HG02840 (cell line): Measurements from ENCODE around the gene VMAC.

Source experiments
- ATAC-seq: cut with Tn5 transposase; IDR thresholded peaks from one replicate; pipeline ENCODE4 v1.9.1; 2021; ENCODE audit warnings: mild to moderate bottlenecking, moderate library complexity, moderate number of reproducible peaks; ENCODE audit not compliant: unreplicated experiment, low FRiP score

Gene VMAC

DNA sequence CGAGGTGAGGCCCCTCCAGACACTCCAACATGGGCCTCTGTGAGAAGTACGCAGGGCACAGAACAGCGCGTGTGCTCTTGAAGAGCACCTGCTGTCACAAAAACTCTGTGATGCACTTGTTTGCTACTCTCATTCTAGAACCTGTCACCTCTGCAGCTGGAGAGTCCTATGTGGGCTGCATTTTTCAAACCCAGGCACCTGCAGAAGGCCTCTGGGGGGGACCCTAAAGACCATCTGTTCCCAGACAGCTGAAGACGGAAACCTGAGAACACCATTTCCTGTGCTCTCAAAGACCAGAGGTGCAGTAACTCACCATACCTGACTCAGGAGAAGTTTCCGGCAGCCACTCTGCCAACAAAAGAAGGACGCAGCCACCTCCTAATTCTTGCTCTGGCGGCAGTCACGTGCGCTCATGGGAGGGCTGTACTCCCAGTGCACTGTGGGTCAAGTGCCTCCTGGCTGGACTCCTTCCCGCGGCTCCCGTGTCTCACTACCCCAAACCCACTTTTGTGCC lies 45.2 kb downstream of the VMAC start:
- no peak for ATAC-seq

- ATAC-seq: no peak
Observed at GRCh38 chr19:5950741-5951140, 46.1 kb downstream of the VMAC start.

DNA sequence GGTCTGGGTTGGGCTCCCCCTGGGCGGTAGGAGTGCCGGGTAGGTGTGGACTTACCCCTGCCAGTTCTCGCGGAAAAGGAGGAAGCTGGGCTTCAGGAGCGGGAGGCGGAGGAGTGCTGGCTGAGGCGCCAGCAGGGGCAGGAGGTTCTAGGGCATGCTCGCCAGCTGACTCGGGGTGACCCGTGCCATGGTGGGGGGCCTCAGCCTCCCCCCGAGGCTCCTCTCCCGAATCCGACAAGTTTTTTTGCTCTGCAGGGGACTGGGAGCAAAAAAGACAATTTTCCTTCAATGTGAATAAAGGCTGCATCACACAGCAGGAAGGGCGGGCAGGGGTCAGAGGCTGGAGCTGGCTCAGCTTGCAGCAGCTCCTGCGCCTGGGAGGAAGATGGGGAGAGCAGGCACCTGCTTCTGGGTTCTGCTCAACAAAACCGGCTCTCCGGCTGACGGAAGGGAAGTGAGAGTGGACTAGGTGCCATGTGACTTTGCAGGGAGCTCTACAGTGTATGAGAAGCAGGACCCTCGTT lies 46.7 kb downstream of the VMAC start:
- no peak for ATAC-seq

DNA sequence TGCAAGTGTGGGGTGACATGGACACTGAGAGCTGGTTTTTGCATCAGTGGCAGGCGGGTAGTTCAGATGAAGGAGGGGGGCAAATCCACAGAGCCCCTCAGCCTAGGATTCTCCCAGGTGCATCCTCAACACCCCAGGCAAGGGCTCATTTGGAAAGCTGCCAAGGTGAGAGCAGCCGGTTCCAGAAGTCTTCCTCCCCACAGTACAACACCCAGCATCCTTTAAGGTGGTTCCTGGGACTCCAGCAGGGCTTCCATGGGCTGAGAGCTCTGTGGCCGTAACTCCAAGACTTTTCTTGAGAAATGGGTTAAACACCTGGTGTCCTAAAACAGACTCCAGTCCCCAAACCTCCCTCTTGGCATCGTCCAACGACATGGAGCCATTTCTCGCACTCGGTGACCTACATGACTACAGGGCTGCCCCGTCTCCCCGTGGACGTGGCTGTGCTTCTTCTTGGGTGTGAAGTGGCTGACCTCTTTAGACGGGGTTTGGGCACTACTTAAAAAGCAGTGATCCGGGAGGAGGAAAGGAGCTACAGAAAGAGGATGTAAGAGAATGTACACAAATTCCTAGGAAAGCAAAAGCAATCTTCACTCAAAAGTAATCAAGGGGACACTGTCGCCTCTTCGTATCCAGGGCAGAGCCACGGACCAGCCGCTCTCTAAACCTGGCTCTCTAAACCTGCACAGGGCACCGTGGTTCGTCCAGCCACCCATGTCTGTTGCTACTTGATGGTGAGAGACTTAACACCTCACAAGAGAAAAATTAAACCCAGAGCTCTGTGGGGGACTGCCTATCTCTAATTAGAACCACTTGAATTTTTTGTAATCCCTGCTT lies 47.7 kb downstream of the VMAC start:
- ATAC-seq: no peak

DNA sequence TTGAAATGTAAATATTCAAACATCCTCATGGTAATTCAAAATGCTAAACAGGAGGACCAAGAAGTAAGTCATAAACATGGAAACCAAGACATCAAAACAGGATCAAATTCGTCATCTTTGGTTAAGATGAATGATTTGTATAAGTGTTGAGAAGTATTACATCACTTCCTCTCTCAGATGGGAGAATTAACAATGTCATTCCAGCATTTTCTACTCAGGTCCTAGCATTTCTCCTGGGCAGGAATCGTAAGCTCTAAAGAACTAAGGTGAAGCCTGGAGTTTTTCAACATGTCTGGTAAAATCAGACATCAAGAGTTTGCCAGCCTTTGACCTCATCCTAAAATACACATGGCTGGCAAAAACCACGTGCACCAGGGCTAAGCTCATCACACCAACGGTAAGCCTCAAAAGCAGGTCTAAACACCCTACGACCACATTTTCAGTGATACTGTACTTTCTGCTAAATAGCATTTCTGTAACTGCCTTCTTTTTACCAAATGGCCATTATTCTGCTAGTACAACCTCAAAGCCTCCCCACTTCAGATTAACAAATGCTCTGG lies 48.4 kb downstream of the VMAC start:
- no peak for ATAC-seq

DNA sequence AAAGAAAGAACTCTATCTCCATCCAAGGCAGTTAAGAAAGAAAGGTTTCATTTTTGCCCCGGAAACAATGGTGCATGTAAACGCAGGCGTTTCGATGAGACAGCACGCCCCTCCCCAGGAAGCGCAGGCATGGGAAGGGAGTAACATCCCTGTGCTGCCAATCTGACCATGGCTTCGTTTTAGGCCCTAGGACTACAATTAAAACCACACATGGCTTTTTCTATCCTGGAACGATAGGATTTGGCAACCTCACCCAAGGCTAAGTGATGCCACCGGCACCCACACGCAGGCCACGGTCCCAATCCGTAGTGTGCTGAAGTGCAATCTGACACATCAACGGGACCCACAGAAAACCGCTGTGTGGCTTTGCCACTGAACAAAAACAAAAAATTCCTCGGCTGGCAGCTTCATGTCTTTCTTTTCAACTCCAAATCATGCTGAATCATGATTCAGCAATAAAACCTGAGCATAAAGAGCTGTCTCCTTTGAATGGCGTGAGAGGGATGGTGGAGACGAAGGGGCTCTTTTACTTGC lies 49.1 kb downstream of the VMAC start:
- no peak for ATAC-seq

GRCh38 chr19:5954293-5954692 lies 49.6 kb downstream of the VMAC start:
- no peak for ATAC-seq

DNA sequence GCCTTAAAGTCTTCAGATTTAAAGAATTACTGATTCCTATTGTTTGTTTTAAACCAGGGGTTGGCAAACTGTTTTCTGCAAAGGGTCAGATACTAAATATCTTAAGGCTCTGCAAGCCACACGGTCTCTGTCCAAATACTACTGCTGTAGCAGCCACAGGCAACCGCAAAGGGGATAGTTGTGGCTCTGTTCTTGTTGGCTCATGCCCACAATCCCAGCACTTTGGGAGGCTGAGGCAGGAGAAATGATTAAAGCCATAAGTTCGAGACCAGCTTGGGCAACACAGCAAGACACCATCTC lies 50.9 kb downstream of the VMAC start:
- no peak for ATAC-seq

- no peak for ATAC-seq
Observed at GRCh38 chr19:5956323-5956722, 51.7 kb downstream of the VMAC start.

DNA sequence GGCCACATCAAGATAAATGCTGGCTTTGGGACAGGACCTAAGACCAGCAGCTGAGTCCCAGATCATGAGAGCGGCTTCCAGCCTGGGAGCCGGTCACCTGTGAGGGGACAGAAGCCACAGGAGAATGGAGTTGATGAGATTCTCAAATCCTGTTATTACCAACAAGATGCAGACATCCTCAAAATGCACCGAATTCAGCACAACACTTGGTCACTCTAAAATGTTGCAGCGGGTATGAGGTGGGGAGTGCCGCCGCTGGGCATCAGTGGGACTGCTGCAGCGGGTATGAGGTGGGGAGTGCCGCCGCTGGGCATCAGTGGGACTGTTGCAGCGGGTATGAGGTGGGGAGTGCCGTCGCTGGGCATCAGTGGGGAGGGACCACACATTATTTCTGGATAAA lies 52.1 kb downstream of the VMAC start:
- ATAC-seq: no peak

DNA sequence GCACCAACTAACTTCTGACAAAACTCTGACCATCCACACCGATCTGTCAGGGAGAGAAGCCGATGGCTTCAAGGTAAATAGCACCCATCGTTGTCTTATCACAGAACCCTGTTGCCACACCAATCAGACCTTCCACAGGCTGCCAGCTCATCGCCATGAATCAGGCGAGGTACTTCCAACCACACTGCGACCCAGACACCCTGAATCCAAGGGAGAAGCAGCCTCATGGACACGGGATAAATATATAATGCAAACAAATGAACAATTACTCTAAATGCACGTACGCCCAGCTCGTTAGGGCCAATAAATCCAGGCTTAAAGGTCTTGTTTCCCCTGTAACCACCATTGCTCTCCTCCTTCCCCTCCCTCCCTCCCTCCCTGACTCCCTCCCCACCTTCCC lies 52.5 kb downstream of the VMAC start:
- ATAC-seq: no peak

DNA sequence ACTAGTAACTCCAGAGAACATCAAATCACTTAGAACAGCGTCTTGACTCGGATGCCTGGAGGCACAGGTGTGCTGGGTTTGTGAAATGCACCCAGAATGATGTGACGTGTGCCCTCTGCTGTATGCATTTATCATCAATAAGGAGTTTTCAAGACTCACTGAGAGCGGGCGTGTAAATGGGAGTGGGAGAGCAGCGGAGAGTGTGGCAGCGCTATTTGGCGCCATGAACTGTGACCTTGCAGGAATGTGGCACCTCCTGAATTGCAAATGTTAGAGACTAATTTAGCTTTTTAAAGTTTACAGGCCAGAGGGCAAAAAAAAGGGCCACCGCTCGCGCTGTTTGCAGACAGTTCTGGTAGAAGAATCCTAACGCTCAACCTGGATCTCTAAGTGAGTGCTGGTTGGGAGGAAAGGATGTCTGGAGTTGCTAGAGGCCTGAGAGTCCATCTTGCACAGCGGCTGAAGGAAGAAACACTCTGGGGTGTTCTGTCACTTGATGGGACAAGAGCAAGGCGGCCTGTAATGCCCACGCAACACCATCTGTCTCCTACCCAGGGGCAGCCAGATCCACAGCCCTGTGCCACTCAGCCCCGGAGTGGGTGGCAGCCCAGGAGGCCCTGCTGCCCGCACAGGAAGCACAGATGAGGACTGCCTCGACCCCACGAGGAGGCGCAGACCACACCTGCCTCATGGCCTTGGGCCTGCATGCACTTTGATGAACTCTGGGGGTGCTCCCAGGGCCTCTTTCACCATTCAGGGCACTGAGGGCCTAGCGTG lies 53.6 kb downstream of the VMAC start:
- no peak for ATAC-seq

GRCh38 chr19:5958851-5959122 lies 54.1 kb downstream of the VMAC start:
- no peak for ATAC-seq

- no peak for ATAC-seq
Observed at GRCh38 chr19:5959260-5960004, 54.8 kb downstream of the VMAC start.
